HepG2 (cell line): Measurements from ENCODE around the gene PTX4. TPM values are rescaled to one million over a fixed set of nuclear protein-coding genes. Genes with fewer than 3 reads are reported as not detected.

Source experiments
- BCL6 ChIP-seq: IDR thresholded peaks from 2 replicates; pipeline ENCODE4 v1.6.1; 2016; ENCODE audit warnings: missing genetic modification reagents, missing compliant biosample characterization
- GABPB1 ChIP-seq: IDR thresholded peaks from 2 replicates; pipeline ENCODE4 v1.6.1; 2016; ENCODE audit warnings: mild to moderate bottlenecking, missing genetic modification reagents, moderate library complexity, missing compliant biosample characterization
- GLI4 ChIP-seq: sonication (generic); formaldehyde crosslinking; IDR thresholded peaks from 2 replicates; pipeline ENCODE4 v1.5.1; 2020; ENCODE audit warnings: missing genetic modification reagents, mild to moderate bottlenecking, moderate library complexity, borderline replicate concordance
- KAT2B ChIP-seq: fragments of 150-350 bp; IDR thresholded peaks from 2 replicates; pipeline ENCODE4 v1.6.1; 2014; ENCODE audit warnings: low read depth, low read length, borderline replicate concordance
- LCORL ChIP-seq, 2 experiments: fragments of 450-650 bp in 1 of 2; sonication (generic) in 1 of 2; formaldehyde crosslinking in 1 of 2; IDR thresholded peaks; 2 replicates each; pipeline versions ENCODE4 v1.5.0 to v1.6.1; 2017 to 2020; ENCODE audit warnings: antibody characterized with exemption in 1 of 2, missing genetic modification reagents in 1 of 2
- MBD4 ChIP-seq: IDR thresholded peaks from 2 replicates; pipeline ENCODE4 v1.6.1; 2012; ENCODE audit warnings: low read length, inconsistent platforms, borderline replicate concordance
- MLX ChIP-seq: IDR thresholded peaks from 2 replicates; pipeline ENCODE4 v1.6.1; 2016
- MTF2 ChIP-seq: sonication (generic); formaldehyde crosslinking; IDR thresholded peaks from 2 replicates; pipeline ENCODE4 v1.5.0; 2020; ENCODE audit warnings: missing genetic modification reagents, borderline replicate concordance
- NCOA2 ChIP-seq: sonication (generic); formaldehyde crosslinking; IDR thresholded peaks from 2 replicates; pipeline ENCODE4 v1.8.0; 2022; ENCODE audit warnings: inconsistent platforms
- NFE2 ChIP-seq: sonication (generic); formaldehyde crosslinking; IDR thresholded peaks from 2 replicates; pipeline ENCODE4 v1.4.0; 2020; ENCODE audit warnings: missing genetic modification reagents
- RNF2 ChIP-seq: fragments of 450-650 bp; conservative IDR thresholded peaks from 2 replicates; pipeline ENCODE4 v1.6.1; 2016; ENCODE audit warnings: low read depth
- RXRA ChIP-seq: sonication (generic); formaldehyde crosslinking; IDR thresholded peaks from 2 replicates; pipeline ENCODE4 v1.5.1; 2020; ENCODE audit warnings: missing genetic modification reagents
- TEAD3 ChIP-seq: optimal IDR thresholded peaks from 2 replicates; pipeline ENCODE3; 2016; ENCODE audit warnings: borderline replicate concordance
- XRCC5 ChIP-seq: fragments of 200-400 bp; formaldehyde crosslinking; optimal IDR thresholded peaks from 2 replicates; pipeline ENCODE3; 2017; ENCODE audit warnings: mild to moderate bottlenecking, low read length
- ZNF121 ChIP-seq: sonication (generic); formaldehyde crosslinking; IDR thresholded peaks from 2 replicates; pipeline ENCODE4 v1.5.0; 2020; ENCODE audit warnings: mild to moderate bottlenecking, missing genetic modification reagents
- ZNF318 ChIP-seq: sonication (generic); formaldehyde crosslinking; IDR thresholded peaks from 2 replicates; pipeline ENCODE4 v1.4.0; 2020; ENCODE audit warnings: mild to moderate bottlenecking, missing genetic modification reagents
- ZNF501 ChIP-seq: sonication (generic); formaldehyde crosslinking; IDR thresholded peaks from 2 replicates; pipeline ENCODE4 v1.5.1; 2020; ENCODE audit warnings: mild to moderate bottlenecking, moderate library complexity, missing genetic modification reagents
- ZNF788 ChIP-seq: sonication (generic); formaldehyde crosslinking; IDR thresholded peaks from 2 replicates; pipeline ENCODE4 v1.5.0; 2020; ENCODE audit warnings: mild to moderate bottlenecking, missing genetic modification reagents, borderline replicate concordance
- ZNF850 ChIP-seq: sonication (generic); formaldehyde crosslinking; conservative IDR thresholded peaks from 2 replicates; pipeline ENCODE4 v1.9.0; 2021; ENCODE audit warnings: mild to moderate bottlenecking, missing genetic modification reagents
- polyA plus RNA-seq, 8 experiments: library from polyadenylated mRNA; depleted of rRNA in 3 of 8; stranded (reverse) in 7 of 8; unstranded in 1 of 8; fragments of >200 nt; fragmentation: Illumina TruSeq in 4 of 8; extraction: Trizol in 4 of 8; gene quantifications; 2 replicates each; pipeline versions ENCODE4 v1.2.1 to v1.2.3, GENCODE V29; 2011 to 2016; ENCODE audit warnings: low read depth in 4 of 8, missing spikeins in 1 of 8, mixed read lengths in 1 of 8; ENCODE audit not compliant: insufficient read depth in 1 of 8
- total RNA-seq, 5 experiments: library from RNA; depleted of rRNA; stranded (reverse); fragments of >200 nt; fragmentation: Illumina TruSeq; extraction: Trizol; gene quantifications; 2 replicates each; pipeline ENCODE4 v1.2.3, GENCODE V29; 2016; ENCODE audit warnings: low read depth in 1 of 5
- TF ChIP-seq, protein P1 (sequence below): sonication (generic); formaldehyde crosslinking; IDR thresholded peaks from 2 replicates; pipeline ENCODE4 v1.4.0; 2020; ENCODE audit warnings: missing genetic modification reagents

PTX4 gene
- total and polyA plus RNA-seq, 2 of the 13 experiments (the other 11 are each of a cell fraction or from before 2014, with no cell fraction given): 0.04 TPM; not detected in 1

DNA sequence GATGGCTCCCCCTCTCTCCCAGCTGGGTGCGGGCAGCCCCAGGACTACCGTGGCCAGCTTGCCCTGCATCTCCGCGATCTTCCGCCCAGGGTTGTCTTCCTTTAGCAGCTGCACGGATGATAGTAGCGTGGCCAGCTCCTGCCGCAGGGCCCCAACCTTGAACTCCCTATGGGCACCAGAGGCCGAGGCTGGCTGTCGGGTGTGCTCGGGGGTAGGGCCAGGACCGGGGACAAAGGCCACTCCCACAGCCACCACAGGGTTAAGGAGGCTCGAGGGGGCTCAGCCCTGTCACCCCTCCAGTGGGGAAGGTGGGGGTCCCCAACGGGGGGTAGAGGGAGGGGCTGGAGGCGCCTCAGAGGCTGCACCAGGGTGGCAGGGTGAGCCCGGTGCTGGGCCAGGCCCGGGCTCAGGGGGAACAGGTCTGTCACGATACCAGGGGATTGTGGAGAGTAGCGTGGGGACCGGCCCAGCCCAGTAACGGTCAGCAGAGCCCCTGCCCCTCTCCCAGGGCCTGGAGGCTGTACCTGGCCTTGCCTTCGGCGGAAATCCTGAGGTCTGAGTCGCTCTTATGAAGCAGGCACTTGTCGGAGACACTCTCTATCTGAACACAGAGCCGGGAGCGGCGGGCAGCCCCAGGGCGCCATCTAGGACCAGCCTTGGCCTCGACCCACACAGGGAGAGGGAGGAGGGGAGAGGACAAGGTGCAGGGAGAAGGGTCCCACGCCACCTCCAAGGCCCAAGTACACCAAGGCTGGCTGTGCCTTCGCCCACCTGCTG, 52.6 kb downstream of the PTX4 start (continued):
- TF ChIP-seq ZNF318 (CRISPR knock-in tag) (no peak), MBD4 (no peak), ZNF788 (CRISPR knock-in tag) (0 out of 2 replicates have a peak, but pooled peaks have one; percentile 54), MLX (CRISPR knock-in tag) (no peak; the same call in 1 of the 2 replicates), GLI4 (CRISPR knock-in tag) (no peak), ZNF501 (CRISPR knock-in tag) (peak; percentile 67), NCOA2 (CRISPR knock-in tag) (peak; percentile 8; the same call in 1 of the 2 replicates), NFE2 (CRISPR knock-in tag) (no peak), LCORL (IDR thresholded peaks at IDR 0.05) (no peak), LCORL (CRISPR knock-in tag; IDR thresholded peaks at IDR 0.05) (peak; percentile 68), RXRA (CRISPR knock-in tag) (peak; percentile 46), ZNF850 (no peak), TEAD3 (no peak), XRCC5 (no peak), GABPB1 (CRISPR knock-in tag) (peak; percentile 41), RNF2 (no peak), MTF2 (CRISPR knock-in tag) (peak; percentile 32; the same call in 1 of the 2 replicates), KAT2B (no peak), BCL6 (0 out of 2 replicates have a peak, but pooled peaks have one; percentile 17), ZNF121 (no peak)
- TF ChIP-seq, protein P1, sequence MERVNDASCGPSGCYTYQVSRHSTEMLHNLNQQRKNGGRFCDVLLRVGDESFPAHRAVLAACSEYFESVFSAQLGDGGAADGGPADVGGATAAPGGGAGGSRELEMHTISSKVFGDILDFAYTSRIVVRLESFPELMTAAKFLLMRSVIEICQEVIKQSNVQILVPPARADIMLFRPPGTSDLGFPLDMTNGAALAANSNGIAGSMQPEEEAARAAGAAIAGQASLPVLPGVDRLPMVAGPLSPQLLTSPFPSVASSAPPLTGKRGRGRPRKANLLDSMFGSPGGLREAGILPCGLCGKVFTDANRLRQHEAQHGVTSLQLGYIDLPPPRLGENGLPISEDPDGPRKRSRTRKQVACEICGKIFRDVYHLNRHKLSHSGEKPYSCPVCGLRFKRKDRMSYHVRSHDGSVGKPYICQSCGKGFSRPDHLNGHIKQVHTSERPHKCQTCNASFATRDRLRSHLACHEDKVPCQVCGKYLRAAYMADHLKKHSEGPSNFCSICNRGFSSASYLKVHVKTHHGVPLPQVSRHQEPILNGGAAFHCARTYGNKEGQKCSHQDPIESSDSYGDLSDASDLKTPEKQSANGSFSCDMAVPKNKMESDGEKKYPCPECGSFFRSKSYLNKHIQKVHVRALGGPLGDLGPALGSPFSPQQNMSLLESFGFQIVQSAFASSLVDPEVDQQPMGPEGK: peak; percentile 15; the same call in 1 of the 2 replicates
